A549 (cell line): ENCODE measurements around the gene INSYN1.

Source experiments
- CEBPB ChIP-seq, 2 experiments: fragments of >200 bp in 1 of 2; sonication (Bioruptor Twin) in 1 of 2; formaldehyde crosslinking in 1 of 2; IDR thresholded peaks; 2 replicates each; pipeline ENCODE4 v1.6.1; 2012 to 2016
- CTCF ChIP-seq: fragments of >200 bp; sonication (Bioruptor Twin); formaldehyde crosslinking; IDR thresholded peaks from 3 replicates; pipeline ENCODE4 v1.5.1; 2016
- MAFK ChIP-seq: fragments of 450-650 bp; IDR thresholded peaks from 2 replicates; pipeline ENCODE4 v1.6.1; 2014; ENCODE audit not compliant: partially characterized antibody
- POLR2A ChIP-seq: IDR thresholded peaks from 2 replicates; pipeline ENCODE4 v1.6.1; 2012; ENCODE audit warnings: mild to moderate bottlenecking, low read length
- USF2 ChIP-seq: fragments of 450-650 bp; IDR thresholded peaks from 2 replicates; pipeline ENCODE4 v1.6.1; 2014; ENCODE audit warnings: antibody characterized with exemption

- TF ChIP-seq POLR2A (no peak), MAFK (no peak), CTCF (no peak), USF2 (no peak), CEBPB (IDR thresholded peaks at IDR 0.05) (no peak)
Measured at GRCh38 chr15:73760330-73761329, 7.5 kb upstream of the INSYN1 start.
